GM19467 (cell line): ENCODE results near the gene PDZD2.

Source experiments
- ATAC-seq: cut with Tn5 transposase; IDR thresholded peaks from one replicate; pipeline ENCODE4 v1.9.1; 2021; ENCODE audit warnings: mild to moderate bottlenecking, moderate library complexity; ENCODE audit not compliant: unreplicated experiment

PDZD2 gene

DNA sequence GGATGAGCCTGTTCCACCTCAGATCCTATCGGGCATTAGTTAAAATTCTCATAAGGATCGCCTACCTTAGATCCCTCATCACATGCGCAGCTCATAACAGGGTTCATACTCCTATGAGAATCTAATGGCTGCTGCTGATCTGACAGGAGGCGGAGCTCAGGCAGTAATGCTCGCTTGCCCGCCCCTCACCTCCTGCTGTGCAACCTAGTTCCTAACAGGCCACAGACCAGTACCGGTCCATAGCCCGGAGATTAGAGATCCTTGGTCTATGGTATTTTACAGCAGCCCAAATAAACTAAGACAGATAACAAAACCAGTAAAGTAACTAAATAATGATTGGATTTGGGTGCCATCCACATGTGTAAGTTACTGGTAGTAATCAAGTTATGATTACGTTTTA, 517.7 kb downstream of the PDZD2 start:
- no peak for ATAC-seq

DNA sequence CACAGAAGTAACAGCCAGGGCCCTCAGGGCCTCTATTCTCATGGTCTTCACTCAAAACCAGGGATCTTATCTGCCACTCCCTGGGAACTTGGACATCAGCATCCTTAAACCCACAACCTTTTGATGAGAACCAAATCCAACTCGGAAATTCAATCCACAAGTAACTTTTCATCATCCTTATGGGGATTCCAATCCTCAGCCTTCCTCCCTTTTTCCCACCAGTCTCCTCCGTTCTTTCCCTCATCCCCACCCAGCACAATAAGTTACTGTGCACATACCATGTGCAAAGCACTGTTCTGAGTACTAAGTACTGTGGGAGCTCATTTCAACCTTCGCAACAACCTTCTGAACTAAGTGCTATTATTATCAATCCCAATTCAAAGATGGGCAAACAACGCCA, 518.1 kb downstream of the PDZD2 start:
- no peak for ATAC-seq

DNA sequence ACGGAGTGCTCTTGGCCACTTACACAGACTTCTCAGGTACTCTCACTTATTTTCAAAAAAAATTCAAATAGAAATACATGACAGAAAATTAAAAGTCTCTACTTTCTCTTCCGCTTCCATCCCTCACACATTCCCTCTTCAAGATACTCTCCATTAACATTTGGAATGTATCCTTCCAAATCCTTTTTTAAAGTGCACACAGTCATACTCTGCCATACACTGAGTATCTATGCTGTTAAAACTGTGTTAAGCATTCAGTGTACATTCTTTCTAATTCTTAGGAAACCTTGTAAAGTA, 519.7 kb downstream of the PDZD2 start:
- no peak for ATAC-seq

DNA sequence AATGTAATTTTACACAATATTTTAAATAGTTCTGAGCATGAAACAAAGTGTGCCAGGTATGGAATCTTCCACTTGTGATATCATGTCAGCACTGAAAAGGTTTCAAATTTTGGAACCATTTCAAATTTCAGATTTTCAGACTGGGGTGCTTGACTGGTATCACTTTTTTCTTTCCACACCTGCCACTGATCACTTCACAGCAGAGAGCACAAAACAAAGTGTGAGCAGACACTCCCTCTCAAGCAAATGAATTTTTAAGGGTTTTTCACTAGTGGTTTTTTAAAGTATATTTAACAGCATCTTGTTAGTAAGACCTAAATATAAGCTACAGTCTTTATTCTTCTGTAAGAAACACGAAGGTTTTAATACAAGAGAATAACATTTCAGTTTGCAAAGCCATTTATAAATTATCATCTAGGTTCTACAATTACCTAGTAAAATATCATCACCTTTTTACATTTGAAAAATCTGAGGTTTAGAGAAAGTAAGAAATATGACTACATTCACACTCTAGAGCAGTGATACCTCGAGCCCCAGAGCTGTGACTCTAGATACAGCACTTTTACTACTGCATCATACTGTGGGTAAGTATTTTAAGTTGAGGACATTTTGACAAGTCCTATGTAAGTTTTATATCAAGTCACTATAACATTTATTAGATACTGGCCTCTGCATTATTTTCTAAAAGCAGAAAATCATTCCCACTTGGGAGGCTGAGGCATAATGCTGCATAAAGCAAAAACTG, 520.6 kb downstream of the PDZD2 start:
- no peak for ATAC-seq

DNA sequence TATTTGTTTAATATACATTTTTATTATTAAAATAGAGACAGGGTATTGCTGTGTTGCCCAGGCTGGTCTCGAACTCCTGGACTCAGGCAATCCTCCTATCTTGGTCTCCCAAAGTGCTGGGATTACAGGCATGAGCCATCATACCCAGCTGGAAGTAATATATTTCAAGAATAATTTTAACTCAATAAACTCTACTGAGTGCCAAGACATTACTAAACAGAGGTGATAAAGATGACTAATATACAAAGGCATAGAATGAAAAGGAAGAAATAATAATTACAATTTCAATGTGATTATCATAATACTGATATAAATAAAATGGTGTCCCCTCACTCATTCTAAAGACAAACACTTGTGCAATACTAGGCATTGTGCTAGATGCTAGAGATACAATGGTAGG, 521.3 kb downstream of the PDZD2 start:
- ATAC-seq: no peak
